Neuronal stem cell (in vitro differentiated cells): ENCODE results near the gene SORBS2.

ENCODE experiments used
- DNase-seq: peaks from one replicate; pipeline ENCODE4 v3.0.0-alpha.2; 2013; ENCODE audit warnings: low spot score
- H2AFZ ChIP-seq: one replicate; pipeline ENCODE4 v1.6.1; 2013; ENCODE audit warnings: mild to moderate bottlenecking, low read length, inconsistent platforms
- H2AK5ac ChIP-seq: 2 replicates; pipeline ENCODE4 v1.6.1; 2013; ENCODE audit warnings: low read depth, mild to moderate bottlenecking, inconsistent platforms, low read length, moderate library complexity, mixed read lengths
- H2BK120ac ChIP-seq: 2 replicates; pipeline ENCODE4 v1.6.1; 2013; ENCODE audit warnings: low read depth, mild to moderate bottlenecking, inconsistent platforms, low read length, moderate library complexity, mixed read lengths
- H2BK12ac ChIP-seq: one replicate; pipeline ENCODE4 v1.6.1; 2013; ENCODE audit warnings: low read length, inconsistent platforms
- H2BK15ac ChIP-seq: 2 replicates; pipeline ENCODE4 v1.6.1; 2013; ENCODE audit warnings: mild to moderate bottlenecking, low read length, inconsistent platforms, mixed read lengths
- H2BK5ac ChIP-seq: one replicate; pipeline ENCODE4 v1.6.1; 2013; ENCODE audit warnings: inconsistent platforms, mild to moderate bottlenecking, low read length, moderate library complexity
- H3K14ac ChIP-seq: one replicate; pipeline ENCODE4 v1.6.1; 2013; ENCODE audit warnings: low read length, inconsistent platforms
- H3K18ac ChIP-seq: 2 replicates; pipeline ENCODE4 v1.6.1; 2013; ENCODE audit warnings: low read length, inconsistent platforms
- H3K23ac ChIP-seq: 2 replicates; pipeline ENCODE4 v1.6.1; 2013; ENCODE audit warnings: low read depth, mild to moderate bottlenecking, mixed read lengths, low read length, inconsistent platforms; ENCODE audit not compliant: poor library complexity
- H3K27ac ChIP-seq: replicated peaks from 3 replicates; pipeline ENCODE4 v1.5.1; 2013; ENCODE audit warnings: low read length, inconsistent platforms
- H3K27me3 ChIP-seq, 3 experiments: 2 replicates each; pipeline ENCODE4 v1.6.1; 2013; ENCODE audit warnings: low read length in 3 of 3, mild to moderate bottlenecking in 2 of 3, inconsistent platforms in 1 of 3, low read depth in 1 of 3, mixed read lengths in 1 of 3, moderate library complexity in 1 of 3; ENCODE audit not compliant: control insufficient read depth in 3 of 3, insufficient read depth in 3 of 3
- H3K36me3 ChIP-seq, 2 donors: replicated peaks in 1 of 2; 2 replicates each; pipeline ENCODE4 v1.6.1; 2013; ENCODE audit warnings: low read length in 2 of 2; ENCODE audit not compliant: control insufficient read depth in 2 of 2, insufficient read depth in 2 of 2
- H3K4ac ChIP-seq: 2 replicates; pipeline ENCODE4 v1.6.1; 2013; ENCODE audit warnings: inconsistent platforms, mild to moderate bottlenecking, low read length, moderate library complexity
- H3K4me1 ChIP-seq, 2 donors: 1 replicate in 1 of 2; 2 replicates in 1 of 2; pipeline ENCODE4 v1.6.1; 2013; ENCODE audit warnings: low read length in 2 of 2, low read depth in 1 of 2; ENCODE audit not compliant: control insufficient read depth in 2 of 2, insufficient read depth in 1 of 2
- H3K4me2 ChIP-seq: one replicate; pipeline ENCODE4 v1.6.1; 2013; ENCODE audit warnings: mild to moderate bottlenecking, low read length, inconsistent platforms; ENCODE audit not compliant: insufficient read depth, poor library complexity, severe bottlenecking
- H3K4me3 ChIP-seq, 2 donors: 2 replicates each; pipeline ENCODE4 v1.5.1; 2013; ENCODE audit warnings: low read length in 2 of 2, mild to moderate bottlenecking in 2 of 2, inconsistent platforms in 1 of 2, moderate library complexity in 1 of 2
- H3K79me1 ChIP-seq: one replicate; pipeline ENCODE4 v1.6.1; 2013; ENCODE audit warnings: low read depth, mild to moderate bottlenecking, inconsistent platforms, low read length, moderate library complexity
- H3K9ac ChIP-seq: one replicate; pipeline ENCODE4 v1.6.1; 2013; ENCODE audit warnings: mild to moderate bottlenecking, low read depth, low read length, inconsistent platforms; ENCODE audit not compliant: poor library complexity
- H3K9me3 ChIP-seq, 2 donors: replicated peaks in 1 of 2; 2 replicates each; pipeline versions ENCODE3 to v1.6.1; 2013; ENCODE audit warnings: low read length in 2 of 2, mild to moderate bottlenecking in 2 of 2, inconsistent platforms in 1 of 2, low read depth in 1 of 2, mixed read lengths in 1 of 2, moderate library complexity in 1 of 2; ENCODE audit not compliant: control insufficient read depth in 2 of 2, insufficient read depth in 1 of 2
- H4K8ac ChIP-seq: one replicate; pipeline ENCODE4 v1.6.1; 2013; ENCODE audit warnings: low read depth, mild to moderate bottlenecking, inconsistent platforms, low read length, moderate library complexity
- H4K91ac ChIP-seq: one replicate; pipeline ENCODE4 v1.6.1; 2013; ENCODE audit warnings: low read length, low read depth, mild to moderate bottlenecking, inconsistent platforms; ENCODE audit not compliant: poor library complexity
- WGBS, 2 donors: extraction: QIAGEN DNeasy Blood & Tissue Kit; methylation state at CpG; one replicate each; pipeline ENCODE4 v1.1.7; 2013; ENCODE audit warnings: missing lambda C conversion rate in 2 of 2, mixed read lengths in 1 of 2; ENCODE audit not compliant: insufficient read length in 2 of 2, insufficient replicate concordance in 1 of 2; ENCODE audit errors: extremely low coverage in 2 of 2; 5-methylcytosine and 5-hydroxymethylcytosine counted together

SORBS2 gene

DNA sequence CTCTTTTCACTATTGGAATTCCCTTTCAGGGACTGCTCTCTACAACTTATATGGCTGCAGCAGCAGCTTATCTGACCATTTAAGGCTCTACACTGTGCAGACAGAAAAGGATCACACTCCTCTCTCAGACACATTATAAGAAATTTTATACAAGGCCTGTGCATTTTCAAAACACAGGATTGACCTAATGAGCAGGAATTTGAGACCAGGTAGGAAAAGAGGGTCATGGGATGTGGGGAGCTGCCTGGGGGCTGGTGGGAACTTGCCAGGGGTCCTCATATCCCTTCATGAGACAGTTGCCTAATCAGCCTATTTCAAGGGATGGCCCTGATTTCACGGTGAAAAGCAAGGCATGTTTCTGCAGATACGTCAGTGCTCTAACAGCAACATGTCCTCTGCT is 77.1 kb downstream of the SORBS2 start:
- Histone ChIP-seq H3K79me1 (no peaks in the 10 kb centered on the region), H3K27me3 (no peaks in the 10 kb centered on the region), H3K18ac (no peak overlapping the region), H4K91ac (no peak overlapping the region), H2BK5ac (no peak overlapping the region), H2BK15ac (no peak overlapping the region), H3K4ac (no peak overlapping the region), H2AFZ (no peak overlapping the region), H2BK12ac (no peak overlapping the region), H4K8ac (no peak overlapping the region), H3K4me1 (peaks cover 14 to 48% of the 10 kb centered on the region in 2 donors), H3K14ac (no peak overlapping the region), H3K27ac (no peak overlapping the region), H3K9ac (no peak overlapping the region), H3K9me3 (peaks cover 8 to 11% of the 10 kb centered on the region in 2 donors), H2AK5ac (no peak overlapping the region), H3K36me3 (peaks cover 2 to 10% of the 10 kb centered on the region in 2 donors), H3K4me2 (no peak overlapping the region), H3K4me3 (no peak overlapping the region), H2BK120ac (no peak overlapping the region), H3K23ac (no peak overlapping the region)
- WGBS, 2 donors = no CpG with 5 or more reads among the region's 2 CpGs
- no peak for DNase-seq

DNA sequence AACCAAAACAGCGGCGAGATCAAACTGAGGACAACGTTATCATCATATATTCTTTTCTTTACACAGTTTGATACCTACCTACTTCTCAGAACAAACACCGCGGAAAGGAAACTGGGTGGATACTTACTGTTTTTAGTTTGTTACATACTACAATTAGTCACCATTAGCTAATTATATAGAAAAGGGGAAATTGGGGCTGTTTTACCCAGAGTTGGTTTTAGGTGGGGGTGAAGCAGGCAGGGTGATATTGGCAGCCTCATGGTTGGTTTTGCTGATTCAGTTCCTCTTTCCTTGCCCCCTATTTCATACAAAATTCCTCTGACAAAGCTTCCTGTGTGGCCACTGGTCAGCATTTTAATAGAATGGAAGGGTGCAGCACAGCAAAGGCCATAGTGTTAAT is 77.8 kb downstream of the SORBS2 start:
- Histone ChIP-seq H3K23ac (no peak overlapping the region), H2BK15ac (no peak overlapping the region), H2AFZ (no peak overlapping the region), H4K8ac (no peak overlapping the region), H3K9me3 (peaks cover 8 to 11% of the 10 kb centered on the region in 2 donors), H3K9ac (no peak overlapping the region), H3K27me3 (no peaks in the 10 kb centered on the region), H3K36me3 (peaks cover 2 to 10% of the 10 kb centered on the region in 2 donors), H3K4me3 (no peak overlapping the region), H3K79me1 (no peaks in the 10 kb centered on the region), H3K18ac (no peak overlapping the region), H2BK12ac (no peak overlapping the region), H2BK5ac (no peak overlapping the region), H3K4me2 (no peak overlapping the region), H3K14ac (no peak overlapping the region), H4K91ac (no peak overlapping the region), H2AK5ac (no peak overlapping the region), H3K4me1 (peaks cover 13 to 45% of the 10 kb centered on the region in 2 donors), H2BK120ac (no peak overlapping the region), H3K27ac (no peak overlapping the region), H3K4ac (no peak overlapping the region)
- no peak for DNase-seq
- no CpG with 5 or more reads among the region's 5 CpGs for WGBS, 2 donors

DNA sequence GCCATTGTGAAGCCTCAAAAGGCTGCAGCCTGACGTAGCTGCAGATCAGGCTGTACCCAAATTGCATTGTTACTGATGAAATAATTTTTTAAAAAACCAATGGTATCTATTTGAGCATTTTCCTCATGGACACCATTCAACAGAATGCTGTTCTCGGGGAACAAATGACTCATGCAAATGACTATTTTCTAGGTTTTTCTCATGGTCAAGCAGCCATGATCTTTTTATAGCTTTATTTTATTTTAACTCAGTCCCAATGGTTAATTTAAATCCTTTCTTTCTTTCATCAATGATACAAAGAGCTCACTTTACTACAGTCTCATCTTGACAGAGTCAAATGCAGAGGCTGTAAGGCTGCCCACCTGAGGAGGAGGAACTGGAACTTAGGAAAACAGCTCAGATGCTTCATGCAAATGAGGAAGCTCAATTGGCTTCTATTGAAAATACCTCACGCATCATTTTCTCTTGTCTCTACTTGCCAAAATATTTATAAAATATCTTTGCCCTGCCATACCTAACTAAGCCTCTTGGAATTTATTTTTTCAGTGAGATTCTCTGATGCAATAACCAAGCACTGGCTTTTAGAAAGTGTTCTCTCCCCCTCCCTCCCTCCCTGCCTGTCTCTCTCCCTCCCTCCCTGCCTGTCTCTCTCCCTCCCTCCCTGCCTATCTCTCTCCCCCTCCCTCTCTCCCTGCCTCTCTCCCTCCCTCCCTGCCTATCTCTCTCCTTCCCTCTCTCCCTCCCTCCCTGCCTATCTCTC is 81.0 kb downstream of the SORBS2 start:
- DNase-seq = no peak
- H3K4me1 ChIP-seq = peaks cover 13 to 31% of the 10 kb centered on the region in 2 donors
- no peak overlapping the region for H3K4me3 ChIP-seq
- H3K36me3 ChIP-seq = peaks cover 2 to 10% of the 10 kb centered on the region in 2 donors
- no peak overlapping the region for H4K8ac ChIP-seq
- no peak overlapping the region for H3K4me2 ChIP-seq
- H3K9ac ChIP-seq = no peak overlapping the region
- peaks cover 8 to 11% of the 10 kb centered on the region in 2 donors for H3K9me3 ChIP-seq
- no peak overlapping the region for H3K18ac ChIP-seq
- no peaks in the 10 kb centered on the region for H3K27me3 ChIP-seq
- no CpG with 5 or more reads among the region's 3 CpGs for WGBS, 2 donors
- no peak overlapping the region for H4K91ac ChIP-seq
- H2BK120ac ChIP-seq = no peak overlapping the region
- H2BK15ac ChIP-seq = no peak overlapping the region
- H2BK5ac ChIP-seq = no peak overlapping the region
- H2AFZ ChIP-seq = no peak overlapping the region
- no peaks in the 10 kb centered on the region for H3K79me1 ChIP-seq
- H2BK12ac ChIP-seq = no peak overlapping the region
- H3K14ac ChIP-seq = no peak overlapping the region
- H2AK5ac ChIP-seq = no peak overlapping the region
- no peak overlapping the region for H3K4ac ChIP-seq
- no peak overlapping the region for H3K23ac ChIP-seq
- no peak overlapping the region for H3K27ac ChIP-seq

DNA sequence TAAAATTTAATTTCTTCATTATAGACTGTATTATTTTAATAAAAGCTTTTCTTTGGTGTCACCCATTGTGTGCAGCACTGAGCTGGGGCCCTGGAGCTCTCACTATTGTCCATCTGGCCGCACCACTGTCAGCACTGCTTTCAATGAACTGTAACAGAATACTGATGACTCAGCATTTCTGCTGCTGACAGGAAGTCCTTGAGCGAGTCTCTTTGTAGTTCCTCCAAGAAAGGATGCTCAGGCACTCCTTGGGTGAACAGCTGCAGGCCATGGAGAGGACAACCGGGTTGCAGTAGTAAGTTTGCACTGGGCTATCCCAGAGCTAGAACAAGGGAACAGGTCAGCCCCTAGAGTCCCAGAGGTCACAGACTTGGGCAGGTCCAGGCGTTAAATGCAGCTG is 81.6 kb downstream of the SORBS2 start:
- Histone ChIP-seq H2BK15ac (no peak overlapping the region), H2AK5ac (no peak overlapping the region), H2AFZ (no peak overlapping the region), H2BK5ac (no peak overlapping the region), H3K9me3 (peaks cover 8 to 11% of the 10 kb centered on the region in 2 donors), H3K4me1 (peaks cover 13 to 31% of the 10 kb centered on the region in 2 donors), H3K36me3 (peaks cover 2 to 10% of the 10 kb centered on the region in 2 donors), H3K4me2 (no peak overlapping the region), H3K27ac (no peak overlapping the region), H4K8ac (no peak overlapping the region), H3K4me3 (no peak overlapping the region), H2BK12ac (no peak overlapping the region), H2BK120ac (no peak overlapping the region), H3K79me1 (no peaks in the 10 kb centered on the region), H3K18ac (no peak overlapping the region), H3K23ac (no peak overlapping the region), H3K9ac (no peak overlapping the region), H4K91ac (no peak overlapping the region), H3K4ac (no peak overlapping the region), H3K14ac (no peak overlapping the region), H3K27me3 (no peaks in the 10 kb centered on the region)
- whole genome bisulfite sequencing, 2 donors = no CpG with 5 or more reads among the region's 4 CpGs
- peak; percentile 15 for DNase-seq
